GM12878 (cell line): ENCODE data around the gene NUAK1. TPM values are rescaled to one million over a fixed set of nuclear protein-coding genes. Genes with fewer than 3 reads are reported as not detected.

Experiments
- ATAC-seq: fragments of 200-7000 bp; cut with Tn5 transposase; 3 replicates; pipeline ENCODE4 v1.9.1; 2020; ENCODE audit warnings: mild to moderate bottlenecking, moderate library complexity
- BruUV-seq: library from RNA; stranded (reverse); fragments of 400-500 nt; replicated peaks from 2 replicates; lab custom pipeline; 2021; lab: Mats Ljungman, UMichigan
- CTCF ChIA-PET: fragments of 300-600 bp; sonication (Branson Sonifier 250); formaldehyde crosslinking; extraction: SDS; loops from one replicate; lab custom pipeline; 2021; ENCODE audit warnings: inconsistent platforms; lab: Yijun Ruan, JAX
- POLR2A ChIA-PET: fragments of 350-600 bp; formaldehyde crosslinking; extraction: SDS; loops from one replicate; lab custom pipeline; 2021; ENCODE audit warnings: inconsistent platforms; lab: Charles Lee
- RAD21 ChIA-PET: fragments of 300-600 bp; sonication (Branson Sonifier 250); formaldehyde crosslinking; loops from one replicate; lab custom pipeline; 2023; ENCODE audit warnings: antibody characterized with exemption; ENCODE audit not compliant: unreplicated experiment; lab: Charles Lee
- SMC1A ChIA-PET: fragments of 300-600 bp; sonication (Branson Sonifier 250); formaldehyde crosslinking; loops from one replicate; lab custom pipeline; 2023; ENCODE audit not compliant: unreplicated experiment, uncharacterized antibody; lab: Charles Lee
- DNase-seq: peaks from one replicate; pipeline ENCODE4 v3.0.0-alpha.2; 2011; ENCODE audit warnings: low read depth, low spot score
- FAIRE-seq: peaks from 3 replicates; lab custom pipeline; 2011; peaks lifted over from hg19 to GRCh38; lab: Jason Lieb, UNC
- H2AFZ ChIP-seq: 2 replicates; pipeline ENCODE4 v1.6.0; 2011; ENCODE audit warnings: low read depth, low read length, control low read depth; ENCODE audit not compliant: control insufficient read depth
- H3K27ac ChIP-seq: 2 replicates; pipeline ENCODE4 v1.5.1; 2011; ENCODE audit warnings: control low read depth; ENCODE audit not compliant: control insufficient read depth, insufficient read depth
- H3K27me3 ChIP-seq, 2 experiments: replicated peaks in 1 of 2; 2 replicates each; pipeline versions ENCODE4 v1.6.0 to v1.6.1; 2011; ENCODE audit warnings: low read length in 1 of 2; ENCODE audit not compliant: control insufficient read depth in 2 of 2, insufficient read depth in 2 of 2
- H3K36me3 ChIP-seq, 2 experiments: 2 replicates each; pipeline ENCODE4 v1.5.1; 2011; ENCODE audit warnings: low read length in 1 of 2; ENCODE audit not compliant: control insufficient read depth in 2 of 2, insufficient read depth in 2 of 2
- H3K4me1 ChIP-seq: 2 replicates; pipeline ENCODE4 v1.6.1; 2011; ENCODE audit warnings: mild to moderate bottlenecking, low read length, moderate library complexity, mixed read lengths; ENCODE audit not compliant: control insufficient read depth, insufficient read depth
- H3K4me2 ChIP-seq: 2 replicates; pipeline ENCODE4 v1.6.0; 2011; ENCODE audit warnings: control low read depth; ENCODE audit not compliant: control insufficient read depth, insufficient read depth
- H3K4me3 ChIP-seq: fragments of 200-600 bp; sonication (generic); 2 replicates; pipeline ENCODE4 v1.5.1; 2016
- H3K79me2 ChIP-seq: 2 replicates; pipeline ENCODE4 v1.6.0; 2011; ENCODE audit warnings: low read length; ENCODE audit not compliant: control insufficient read depth, insufficient read depth
- H3K9ac ChIP-seq: 2 replicates; pipeline ENCODE4 v1.8.0; 2011; ENCODE audit warnings: low read length, control low read depth, mixed read lengths; ENCODE audit not compliant: control insufficient read depth, insufficient read depth
- H3K9me3 ChIP-seq: replicated peaks from 3 replicates; pipeline ENCODE4 v1.5.1; 2011; ENCODE audit warnings: mild to moderate bottlenecking, low read length; ENCODE audit not compliant: control insufficient read depth, insufficient read depth
- H4K20me1 ChIP-seq: 2 replicates; pipeline ENCODE4 v1.6.0; 2011; ENCODE audit not compliant: control insufficient read depth, insufficient read depth
- CEBPZ ChIP-seq: fragments of 150-350 bp; IDR thresholded peaks from 2 replicates; pipeline ENCODE4 v1.6.1; 2016; ENCODE audit warnings: low read depth, low read length
- CHD4 ChIP-seq: fragments of 200-600 bp; sonication (generic); IDR thresholded peaks from 2 replicates; pipeline ENCODE4 v1.6.1; 2016; ENCODE audit warnings: mild to moderate bottlenecking
- GABPA ChIP-seq: IDR thresholded peaks from 2 replicates; pipeline ENCODE4 v1.6.1; 2014; ENCODE audit warnings: antibody characterized with exemption, low read depth, mild to moderate bottlenecking, inconsistent platforms
- HDGF ChIP-seq: fragments of 450-650 bp; IDR thresholded peaks from 2 replicates; pipeline ENCODE4 v1.6.1; 2016; ENCODE audit warnings: antibody characterized with exemption
- NKRF ChIP-seq: fragments of 450-650 bp; conservative IDR thresholded peaks from 2 replicates; pipeline ENCODE4 v1.6.1; 2017; ENCODE audit warnings: mild to moderate bottlenecking, moderate library complexity
- RB1 ChIP-seq: fragments of 450-650 bp; formaldehyde crosslinking; IDR thresholded peaks from 2 replicates; pipeline ENCODE4 v1.6.1; 2017; ENCODE audit warnings: mild to moderate bottlenecking, borderline replicate concordance
- SUPT20H ChIP-seq: IDR thresholded peaks from 2 replicates; pipeline ENCODE4 v1.6.1; 2011; ENCODE audit warnings: low read depth, mild to moderate bottlenecking, low read length, moderate library complexity, borderline replicate concordance; ENCODE audit not compliant: control insufficient read depth
- TCF7 ChIP-seq: IDR thresholded peaks from 2 replicates; pipeline ENCODE4 v1.6.1; 2014; ENCODE audit warnings: antibody characterized with exemption, borderline replicate concordance
- WGBS: methylation state at CpG from one replicate; pipeline ENCODE4 v1.1.6; 2016; ENCODE audit warnings: low lambda C conversion rate; ENCODE audit not compliant: insufficient replicate concordance, insufficient coverage; ENCODE audit errors: missing lambda C conversion rate; 5-methylcytosine and 5-hydroxymethylcytosine counted together
- in situ Hi-C: fragments of 300-500 bp; cut with MboI; formaldehyde crosslinking; loops from 9 replicates; pipeline ENCODE4 v1.14.3; 2018; ENCODE audit warnings: mixed read lengths
- intact Hi-C: fragments of 100-400 bp; cut with micrococcal nuclease; formaldehyde crosslinking; loops from one replicate; pipeline ENCODE4 v1.14.2; 2022; ENCODE audit not compliant: unreplicated experiment
- polyA plus RNA-seq, 11 experiments: library from polyadenylated mRNA; depleted of rRNA in 4 of 11; unstranded in 6 of 11; stranded (reverse) in 5 of 11; fragments of >200 nt; fragmentation: Nextera tagmentation in 4 of 11; fragmentation: Illumina TruSeq in 1 of 11; extraction: Ambion mirVana in 4 of 11; extraction: Trizol in 1 of 11; gene quantifications; 1 replicate in 1 of 11; 2 replicates in 10 of 11; pipeline versions ENCODE4 v1.2.1 to v1.2.3, GENCODE V29; 2011 to 2016; ENCODE audit warnings: inconsistent platforms in 2 of 11, missing spikeins in 2 of 11, low read depth in 1 of 11
- total RNA-seq, 4 experiments: library from RNA; depleted of rRNA in 3 of 4; stranded (reverse); fragments of >200 nt in 3 of 4; fragmentation: Illumina TruSeq in 1 of 4; extraction: Trizol in 1 of 4; gene quantifications; 2 replicates each; pipeline versions ENCODE4 v1.2.1 to v1.2.3, GENCODE V29; 2013 to 2021

Gene NUAK1
- total and polyA plus RNA-seq, 10 of the 15 experiments (the other 5 are each of a cell fraction or from before 2014, with no cell fraction given) = 0.03 to 0.42 (median 0.08) TPM; not detected in 2

- H3K4me2 ChIP-seq = no peak overlapping the region
- FAIRE-seq (no peak), DNase-seq (no peak), ATAC-seq (no peak)
- SMC1A ChIA-PET = interaction anchor here (1.1 kb wide), 1 partner anchor 10 kb away, joined by 5 read pairs; no protein-coding TSS in a partner anchor
- POLR2A ChIA-PET = no interaction called here
- H3K79me2 ChIP-seq = no peaks in the 10 kb centered on the region
- H3K36me3 ChIP-seq = no peaks in the 10 kb centered on the region
- H3K4me1 ChIP-seq = no peaks in the 10 kb centered on the region
- CTCF ChIA-PET = interaction anchor here (0.7 to 1.2 kb wide), 5 partner anchors 15 to 698 kb away, joined by 3 to 4 read pairs (median 3); no protein-coding TSS in a partner anchor
- no peaks in the 10 kb centered on the region for H4K20me1 ChIP-seq
- RAD21 ChIA-PET = no interaction called here
- in situ Hi-C loops (no loop called here), intact Hi-C loops (no loop called here)
- WGBS = 55% methylated on average over 8 of the region's 8 CpGs
- H3K27ac ChIP-seq = no peak overlapping the region
- no peaks in the 10 kb centered on the region for H3K9me3 ChIP-seq
- no TSS peak for BruUV-seq
- TF ChIP-seq HDGF (no peak), TCF7 (no peak), CEBPZ (no peak), NKRF (no peak), CHD4 (no peak), RB1 (no peak), SUPT20H (no peak), GABPA (no peak)
- H3K9ac ChIP-seq = no peak overlapping the region
- no peak overlapping the region for H2AFZ ChIP-seq
- H3K4me3 ChIP-seq = no peak overlapping the region
- H3K27me3 ChIP-seq = peaks cover 2 to 3% of the 10 kb centered on the region in 2 experiments; a peak in 3 of 4 replicates
Observed at GRCh38 chr12:106118381-106119130, 20.2 kb downstream of the NUAK1 start.
